Heart left ventricle (tissue), 13 donors: Measurements from ENCODE around the gene HDHD3.

Experiments used
- CTCF ChIP-seq, 12 donors: fragments of 200-600 bp; sonication (generic) in 4 of 12; IDR thresholded peaks; one replicate each; pipeline versions ENCODE4 v1.5.0 to v1.8.0; 2018 to 2022; ENCODE audit warnings: antibody characterized with exemption in 12 of 12, mild to moderate bottlenecking in 5 of 12
- POLR2A ChIP-seq, 2 donors: fragments of 450-650 bp; IDR thresholded peaks; one replicate each; pipeline ENCODE4 v1.6.1; 2017; ENCODE audit warnings: antibody characterized with exemption in 2 of 2, mild to moderate bottlenecking in 2 of 2, moderate library complexity in 2 of 2
- donor health status: ischemic (EF 13 %, LVEDD 7.1; RV severe dilation, severe dysfunction).
- donor health status: DM: no; HTN: yes; CAD: no.
- donor health status: DM: no; HTN: no; CAD: no.
- donor health status: ischemic (EF 25% LVEDD 6.9; RV normal size, moderate dysfunction).
- donor health status: ischemic (EF 25% LVEDD 5.7; RV mildly dilated, moderate dysfunction).
- donor health status: ischemic (EF 35%, LVEDD 5.7; RV mildly dilated, moderate dysfunction).
- donor health status: nonischemic (EF 11% LVEDD 7.7; RV severe dilation, severe dysfunction).
- donor health status: DM: yes; HTN: yes; CAD: no.
- donor health status: PGD.
- donor health status: ischemic (EF 29% LVEDD 5.4; RV normal size, mild dysfunction).
- donor health status: nonischemic (EF 23%, LVEDD 6.1; RV moderate dilation, normal function).

DNA sequence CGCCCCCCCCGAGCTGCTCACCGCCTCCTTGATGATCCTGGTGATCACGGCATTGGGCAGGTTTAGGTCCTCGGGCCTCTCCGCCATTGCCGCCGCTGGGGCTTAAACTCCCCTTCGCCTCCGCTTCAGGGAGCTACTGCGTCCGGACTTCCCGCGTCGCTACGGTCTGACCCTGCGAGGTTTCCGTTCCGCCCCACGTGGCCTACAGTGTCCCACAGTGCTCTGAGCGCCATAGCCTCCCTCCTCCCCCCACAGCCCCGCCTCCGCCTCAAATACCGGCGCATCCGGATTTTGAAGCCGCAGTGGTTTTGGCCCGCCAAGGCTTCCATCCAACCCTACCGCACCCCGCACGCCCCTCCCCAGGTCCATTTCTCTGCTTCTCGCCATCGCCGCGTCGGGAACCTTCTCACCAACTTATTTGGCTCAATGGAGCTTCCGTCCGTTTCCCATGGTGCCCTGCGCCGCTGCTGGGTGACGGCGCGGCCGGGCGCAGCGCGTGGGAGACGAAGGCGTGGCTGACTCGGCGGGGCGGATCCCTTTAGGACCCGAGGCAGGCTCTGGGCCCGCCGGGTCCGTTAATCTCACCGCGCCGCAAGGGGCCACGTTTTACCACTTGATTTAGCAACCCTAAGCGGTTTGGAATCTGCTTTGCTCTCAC lies 33.5 kb upstream of the HDHD3 start, which contains the start of the genes C9orf43 and POLE3:
- TF ChIP-seq CTCF (IDR thresholded peaks at IDR 0.05) (no peak), POLR2A (IDR thresholded peaks at IDR 0.05) (peak in 1 of 2 donors; percentile 66)
